GM19238 (cell line): Measurements from ENCODE around the gene GUCY2D.

ENCODE experiments used
- DNase-seq: peaks from one replicate; pipeline ENCODE4 v3.0.0; 2011; ENCODE audit warnings: low spot score; ENCODE audit not compliant: insufficient read length

The GUCY2D gene

DNA sequence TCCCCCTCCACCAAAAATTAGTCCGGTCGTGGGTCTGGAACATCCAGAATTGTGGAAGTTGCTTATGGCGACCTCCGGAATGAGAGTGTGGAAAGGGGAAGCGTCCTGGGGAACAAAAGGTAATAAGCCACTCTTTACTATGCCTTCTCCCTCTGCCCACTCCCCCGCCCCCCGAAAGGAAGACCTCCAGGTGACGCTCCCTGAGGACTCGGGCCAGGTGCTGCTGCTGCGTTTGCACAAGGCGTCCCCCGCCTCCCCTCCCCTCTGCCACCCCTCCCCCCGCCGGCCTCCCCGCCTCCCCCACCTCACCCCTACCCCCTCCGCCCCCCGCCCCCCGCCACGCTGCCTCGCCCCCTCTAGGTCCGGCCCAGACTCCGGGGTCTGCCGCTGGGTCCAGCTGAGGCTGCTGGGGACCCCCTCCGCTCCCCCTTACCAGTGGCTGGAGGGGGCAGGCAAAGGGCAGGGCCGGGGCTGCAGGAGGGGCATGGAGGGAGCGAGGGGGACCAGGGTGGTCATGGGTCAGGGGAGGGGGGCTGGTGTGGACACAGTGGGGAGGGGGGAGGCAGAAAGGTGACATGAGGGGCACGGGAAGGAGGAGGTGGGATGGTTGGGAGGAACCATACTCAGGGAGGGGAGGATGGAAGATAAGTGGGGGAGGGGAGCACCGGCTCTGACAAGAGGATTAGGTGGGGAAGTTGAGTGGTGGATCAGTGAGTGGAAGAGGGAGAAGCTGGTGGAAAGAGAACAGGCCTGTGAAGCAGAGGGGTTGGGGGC lies 61.5 kb downstream of the GUCY2D start:
- no peak for DNase-seq

DNA sequence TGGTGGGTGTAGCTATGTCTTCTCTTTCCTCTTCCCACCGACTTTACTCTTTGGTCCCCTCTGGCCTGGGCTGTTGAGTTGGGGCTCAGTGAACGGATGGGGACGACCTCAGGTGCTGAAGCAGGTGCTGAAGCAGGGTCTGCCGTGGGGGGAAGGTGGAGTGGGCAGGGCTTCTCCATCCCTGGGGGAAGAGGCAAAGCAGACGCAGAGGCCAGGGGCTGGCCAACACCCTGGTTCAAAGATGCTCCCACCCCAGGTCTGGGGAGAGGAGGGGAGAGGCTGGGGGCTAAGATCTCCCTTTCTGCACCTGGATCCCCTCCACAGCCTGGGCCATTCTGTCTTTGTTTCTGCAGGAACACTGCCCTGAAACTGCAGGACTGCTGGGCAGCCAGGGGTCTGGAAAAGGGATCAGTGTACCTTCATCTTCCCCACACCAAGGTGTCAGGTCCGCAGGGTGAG lies 62.2 kb downstream of the GUCY2D start:
- DNase-seq = no peak

DNA sequence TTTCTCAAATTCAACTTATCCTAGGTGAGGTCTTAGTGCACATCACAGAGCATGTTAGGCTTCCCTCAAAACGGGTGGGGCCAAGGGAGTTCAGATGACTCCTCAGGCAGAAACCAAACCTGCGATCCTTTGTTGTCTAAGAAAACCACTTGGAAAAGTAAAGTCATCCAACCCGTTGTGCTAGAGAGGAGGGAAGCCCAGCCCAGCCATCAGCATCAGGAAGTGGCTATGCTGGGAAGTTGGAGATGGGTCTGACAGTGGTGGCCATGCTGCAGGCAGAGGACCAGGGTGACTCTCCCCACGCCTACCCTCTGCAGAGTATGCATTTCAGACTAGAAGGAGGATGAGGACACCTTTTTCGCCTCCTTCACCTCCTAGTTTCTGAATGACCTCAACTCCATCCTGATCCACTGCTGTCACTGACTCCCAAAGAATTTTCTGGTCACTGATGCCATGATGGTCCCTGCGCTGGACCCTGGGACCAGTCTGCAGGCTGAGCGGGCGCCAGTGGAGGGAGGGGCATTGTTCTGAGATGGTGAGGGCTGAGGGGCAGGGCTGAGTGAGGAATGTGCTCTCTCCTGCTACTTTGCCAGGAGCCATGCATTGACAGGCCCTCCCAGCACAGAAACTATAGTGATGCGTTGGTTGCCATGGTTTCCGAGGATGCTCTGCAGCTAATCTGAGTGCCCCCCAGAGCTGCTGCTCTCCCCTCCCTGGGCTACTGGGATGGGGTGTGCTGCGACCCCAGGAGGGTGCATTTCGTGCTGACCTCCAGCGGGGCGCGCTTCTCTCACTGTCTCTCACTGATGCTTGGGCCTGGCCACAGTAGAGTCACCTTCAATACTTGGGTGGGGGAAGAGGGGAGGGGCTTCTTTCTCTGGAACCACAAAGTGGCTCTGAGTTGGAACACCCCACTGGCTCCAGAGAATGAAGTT lies 64.7 kb downstream of the GUCY2D start:
- DNase-seq = no peak

DNA sequence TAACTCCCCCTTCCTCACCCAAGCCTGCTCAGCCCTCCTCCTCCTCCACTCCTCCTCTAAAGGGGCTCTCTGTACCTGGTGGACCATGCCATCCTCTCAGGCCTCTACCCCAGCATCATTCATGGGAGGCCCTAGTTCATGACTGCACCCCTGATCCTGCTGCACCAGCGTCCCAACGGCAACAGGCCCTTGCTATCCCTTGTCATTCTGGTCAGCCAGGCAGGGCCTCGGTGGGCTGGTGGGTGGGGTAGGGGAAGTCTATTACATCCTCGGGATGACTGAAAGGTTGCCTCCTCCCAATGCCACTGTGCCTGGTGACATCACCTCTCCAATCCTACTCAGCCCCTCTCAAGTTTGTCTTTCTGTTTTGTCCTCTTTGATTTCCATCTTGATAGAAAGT lies 65.4 kb downstream of the GUCY2D start:
- DNase-seq = no peak

DNA sequence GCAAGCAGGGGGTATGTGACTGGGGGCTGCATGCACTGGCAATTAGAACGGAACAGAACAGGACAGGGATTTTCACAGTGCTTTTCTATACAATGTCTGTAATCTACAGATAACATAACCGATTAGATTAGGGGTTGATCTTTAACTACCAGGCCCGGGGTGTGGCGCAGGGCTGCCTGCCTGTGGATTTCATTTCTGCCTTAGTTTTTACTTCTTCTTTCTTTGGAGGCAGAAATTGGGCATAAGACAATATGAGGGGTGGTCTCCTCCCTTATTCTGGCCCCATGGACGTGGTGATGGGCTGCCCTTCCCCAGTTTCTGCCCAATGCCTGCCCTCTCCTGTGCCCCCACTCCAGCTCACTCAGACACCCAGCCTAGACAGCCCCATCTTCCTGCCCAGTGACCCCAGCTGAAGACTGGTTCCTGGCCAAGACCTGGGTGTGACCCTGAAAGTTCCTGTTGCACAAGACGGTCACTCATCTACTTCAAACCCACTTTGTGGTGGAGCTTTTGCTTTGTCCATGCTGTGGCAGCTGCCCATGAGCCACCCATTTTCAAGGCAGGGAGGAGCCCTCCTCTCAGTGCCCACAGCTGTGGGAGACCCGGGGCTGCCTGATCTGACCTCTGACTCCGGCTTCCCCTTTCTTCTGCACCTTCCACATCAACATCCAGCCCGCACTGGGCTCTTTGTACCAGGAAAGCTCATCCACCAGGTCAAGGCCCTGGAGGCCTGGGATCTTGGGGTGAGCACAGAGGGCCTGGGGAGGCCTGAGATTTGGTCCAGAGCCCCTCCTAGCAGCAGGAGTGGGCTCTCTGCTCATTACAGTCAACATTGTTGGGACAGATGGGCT lies 66.5 kb downstream of the GUCY2D start:
- DNase-seq = no peak

DNA sequence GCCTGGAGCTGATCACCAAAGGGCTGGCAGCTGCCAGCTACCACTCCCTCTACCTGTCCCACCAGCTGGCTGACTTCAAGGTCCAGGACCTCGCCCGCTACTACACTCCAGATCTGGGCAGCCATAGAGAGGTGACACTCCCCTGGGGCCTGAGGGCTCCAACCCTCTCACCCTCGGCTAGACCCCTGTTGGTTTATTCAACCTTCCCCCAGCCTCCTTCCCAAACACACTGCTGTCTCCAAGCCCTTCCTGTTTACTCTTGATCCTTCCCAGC lies 67.1 kb downstream of the GUCY2D start:
- no peak for DNase-seq
